Ishikawa (cell line): ENCODE results near the gene CX3CR1.

Experiments
- CEBPB ChIP-seq: IDR thresholded peaks from 2 replicates; pipeline ENCODE4 v1.6.1; 2012
- CREB1 ChIP-seq: IDR thresholded peaks from 2 replicates; pipeline ENCODE4 v1.6.1; 2012; ENCODE audit warnings: low read depth
- EGR1 ChIP-seq: IDR thresholded peaks from 2 replicates; pipeline ENCODE4 v1.6.1; 2012
- EP300 ChIP-seq: IDR thresholded peaks from 2 replicates; pipeline ENCODE4 v1.6.1; 2012; ENCODE audit warnings: borderline replicate concordance
- FOXM1 ChIP-seq: IDR thresholded peaks from 2 replicates; pipeline ENCODE4 v1.6.1; 2012; ENCODE audit warnings: low read depth, borderline replicate concordance
- NFIC ChIP-seq: IDR thresholded peaks from 2 replicates; pipeline ENCODE4 v1.6.1; 2012
- RAD21 ChIP-seq: IDR thresholded peaks from 2 replicates; pipeline ENCODE4 v1.6.1; 2012; ENCODE audit warnings: low read depth
- REST ChIP-seq: IDR thresholded peaks from 2 replicates; pipeline ENCODE4 v1.6.1; 2012; ENCODE audit warnings: low read depth, mild to moderate bottlenecking
- TAF1 ChIP-seq: IDR thresholded peaks from 2 replicates; pipeline ENCODE4 v1.6.1; 2012; ENCODE audit warnings: low read depth, mild to moderate bottlenecking
- TCF12 ChIP-seq: IDR thresholded peaks from 2 replicates; pipeline ENCODE4 v1.6.1; 2012; ENCODE audit warnings: low read depth
- TEAD4 ChIP-seq: IDR thresholded peaks from 2 replicates; pipeline ENCODE4 v1.6.1; 2012
- YY1 ChIP-seq: IDR thresholded peaks from 2 replicates; pipeline ENCODE4 v1.6.1; 2012; ENCODE audit warnings: low read depth
- ZBTB7A ChIP-seq: IDR thresholded peaks from 2 replicates; pipeline ENCODE4 v1.6.1; 2012; ENCODE audit warnings: low read depth
- TF ChIP-seq, protein P1 (sequence below): IDR thresholded peaks from 2 replicates; pipeline ENCODE4 v1.6.1; 2012
- TF ChIP-seq, protein P2 (sequence below): IDR thresholded peaks from 2 replicates; pipeline ENCODE4 v1.6.1; 2012

CX3CR1 gene

DNA sequence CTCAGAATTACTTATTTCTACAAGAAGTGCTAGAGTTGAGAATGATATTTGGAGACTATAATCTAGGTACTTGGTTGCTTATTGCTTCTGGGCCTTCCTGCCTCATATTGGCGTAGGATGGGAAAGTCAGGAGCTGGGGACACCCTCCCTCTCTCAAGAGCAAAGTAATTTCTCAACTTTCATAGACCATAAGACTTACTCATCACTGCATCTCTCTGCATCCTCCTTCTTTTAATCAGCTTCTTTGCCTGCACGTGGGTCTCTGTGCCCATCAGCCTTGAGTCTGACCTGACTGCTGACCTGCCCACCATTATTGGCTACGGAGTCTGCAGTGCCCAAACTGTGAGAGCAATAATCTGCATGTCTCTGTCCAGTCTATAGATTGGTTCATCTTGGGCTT lies 60.1 kb downstream of the CX3CR1 start:
- TF ChIP-seq TEAD4: no peak
- no peak for TF ChIP-seq RAD21
- TF ChIP-seq CEBPB: no peak
- TF ChIP-seq TCF12: no peak
- TF ChIP-seq FOXM1: no peak
- no peak for TF ChIP-seq YY1
- no peak for TF ChIP-seq CREB1
- no peak for TF ChIP-seq TAF1
- TF ChIP-seq NFIC: no peak
- TF ChIP-seq ZBTB7A: no peak
- TF ChIP-seq, protein P1, sequence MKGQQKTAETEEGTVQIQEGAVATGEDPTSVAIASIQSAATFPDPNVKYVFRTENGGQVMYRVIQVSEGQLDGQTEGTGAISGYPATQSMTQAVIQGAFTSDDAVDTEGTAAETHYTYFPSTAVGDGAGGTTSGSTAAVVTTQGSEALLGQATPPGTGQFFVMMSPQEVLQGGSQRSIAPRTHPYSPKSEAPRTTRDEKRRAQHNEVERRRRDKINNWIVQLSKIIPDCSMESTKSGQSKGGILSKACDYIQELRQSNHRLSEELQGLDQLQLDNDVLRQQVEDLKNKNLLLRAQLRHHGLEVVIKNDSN: no peak
- TF ChIP-seq EGR1: no peak
- TF ChIP-seq EP300: no peak
- TF ChIP-seq REST: no peak
- TF ChIP-seq, protein P2, sequence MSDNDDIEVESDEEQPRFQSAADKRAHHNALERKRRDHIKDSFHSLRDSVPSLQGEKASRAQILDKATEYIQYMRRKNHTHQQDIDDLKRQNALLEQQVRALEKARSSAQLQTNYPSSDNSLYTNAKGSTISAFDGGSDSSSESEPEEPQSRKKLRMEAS: no peak

DNA sequence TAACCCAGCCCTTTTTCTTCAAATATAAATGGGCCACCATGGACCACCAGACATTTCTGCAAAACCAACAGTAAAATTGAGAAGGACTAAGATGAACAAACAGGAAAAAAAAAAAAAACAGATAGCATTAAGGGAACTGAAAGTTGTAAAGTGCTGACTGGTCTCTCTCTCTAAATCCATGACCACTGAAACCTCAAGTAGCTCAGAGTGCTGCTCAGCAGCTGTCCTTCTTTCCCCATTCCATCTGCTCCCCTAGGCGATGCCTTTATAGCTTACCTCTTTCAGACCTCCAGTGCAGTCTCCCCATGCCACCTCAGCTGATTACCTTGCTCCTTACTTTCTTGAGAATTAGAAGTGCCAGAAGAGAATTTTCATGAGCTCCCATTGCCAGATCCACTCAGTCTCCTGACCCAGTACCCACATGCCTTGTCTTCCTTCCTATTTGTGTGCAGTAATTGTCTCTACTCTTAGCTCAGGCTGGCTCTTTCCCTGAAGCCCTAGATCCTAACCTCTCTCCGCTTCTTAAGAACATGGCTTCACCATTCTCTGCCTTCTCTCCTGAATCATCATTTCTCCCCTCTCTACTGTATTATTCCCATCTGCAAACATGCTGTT lies 63.6 kb downstream of the CX3CR1 start:
- TF ChIP-seq CEBPB: no peak
- TF ChIP-seq EP300: no peak
- no peak for TF ChIP-seq TEAD4
- TF ChIP-seq, protein P2: no peak
- no peak for TF ChIP-seq TAF1
- no peak for TF ChIP-seq EGR1
- no peak for TF ChIP-seq CREB1
- no peak for TF ChIP-seq YY1
- no peak for TF ChIP-seq NFIC
- TF ChIP-seq FOXM1: no peak
- no peak for TF ChIP-seq REST
- no peak for TF ChIP-seq TCF12
- no peak for TF ChIP-seq ZBTB7A
- TF ChIP-seq, protein P1: no peak
- TF ChIP-seq RAD21: no peak

- TF ChIP-seq, protein P2: no peak
- no peak for TF ChIP-seq CEBPB
- TF ChIP-seq RAD21: no peak
- no peak for TF ChIP-seq EGR1
- TF ChIP-seq, protein P1: no peak
- TF ChIP-seq TAF1: no peak
- TF ChIP-seq ZBTB7A: no peak
These were observed 66.2 kb downstream of the CX3CR1 start for GRCh38 chr3:39213613-39214012.
